Prostate gland (tissue), 2 donors: ENCODE measurements around the gene KAZN.

Experiments used
- POLR2A ChIP-seq: fragments of 450-650 bp; IDR thresholded peaks from one replicate; pipeline ENCODE4 v1.6.1; 2016; ENCODE audit warnings: antibody characterized with exemption, mild to moderate bottlenecking
- POLR2AphosphoS5 ChIP-seq: sonication (generic); formaldehyde crosslinking; IDR thresholded peaks from one replicate; pipeline ENCODE4 v1.6.1; 2017; ENCODE audit warnings: antibody characterized with exemption
- TF ChIP-seq, protein P1 (sequence below), 4 experiments: fragments of 200-600 bp in 2 of 4; fragments of 450-650 bp in 2 of 4; sonication (generic) in 2 of 4; IDR thresholded peaks; 1 replicate in 3 of 4; 2 replicates in 1 of 4; pipeline ENCODE4 v1.5.1; 2016 to 2019; ENCODE audit warnings: antibody characterized with exemption in 4 of 4, mild to moderate bottlenecking in 2 of 4, moderate library complexity in 2 of 4

GRCh38 chr1:14570514-14570913 lies 28.0 kb upstream of the KAZN start:
- TF ChIP-seq, protein P1, sequence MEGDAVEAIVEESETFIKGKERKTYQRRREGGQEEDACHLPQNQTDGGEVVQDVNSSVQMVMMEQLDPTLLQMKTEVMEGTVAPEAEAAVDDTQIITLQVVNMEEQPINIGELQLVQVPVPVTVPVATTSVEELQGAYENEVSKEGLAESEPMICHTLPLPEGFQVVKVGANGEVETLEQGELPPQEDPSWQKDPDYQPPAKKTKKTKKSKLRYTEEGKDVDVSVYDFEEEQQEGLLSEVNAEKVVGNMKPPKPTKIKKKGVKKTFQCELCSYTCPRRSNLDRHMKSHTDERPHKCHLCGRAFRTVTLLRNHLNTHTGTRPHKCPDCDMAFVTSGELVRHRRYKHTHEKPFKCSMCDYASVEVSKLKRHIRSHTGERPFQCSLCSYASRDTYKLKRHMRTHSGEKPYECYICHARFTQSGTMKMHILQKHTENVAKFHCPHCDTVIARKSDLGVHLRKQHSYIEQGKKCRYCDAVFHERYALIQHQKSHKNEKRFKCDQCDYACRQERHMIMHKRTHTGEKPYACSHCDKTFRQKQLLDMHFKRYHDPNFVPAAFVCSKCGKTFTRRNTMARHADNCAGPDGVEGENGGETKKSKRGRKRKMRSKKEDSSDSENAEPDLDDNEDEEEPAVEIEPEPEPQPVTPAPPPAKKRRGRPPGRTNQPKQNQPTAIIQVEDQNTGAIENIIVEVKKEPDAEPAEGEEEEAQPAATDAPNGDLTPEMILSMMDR (IDR thresholded peaks at IDR 0.05): no peak
- no peak for TF ChIP-seq POLR2AphosphoS5
- no peak for TF ChIP-seq POLR2A
